NCI-H2196 (cell line): ENCODE data around the gene CARD11.
"Not testable (repeated sequence)": the region's sequence is repeated elsewhere in the genome, so short reads cannot be mapped to it uniquely, and the experiment has no call there.

Experiments used
- DNase-seq: peaks from one replicate; lab custom pipeline; 2025; ENCODE audit not compliant: unreplicated experiment; lab: John Stamatoyannopoulos, UW

Gene CARD11

GRCh38 chr7:3021825-3022224 lies 21.8 kb downstream of the CARD11 start:
- no peak for DNase-seq

- not testable (repeated sequence) for DNase-seq
Measured at GRCh38 chr7:3021224-3021623, 22.4 kb downstream of the CARD11 start.

GRCh38 chr7:3020416-3020815 lies 23.3 kb downstream of the CARD11 start:
- DNase-seq = no peak

- DNase-seq = no peak
Measured at GRCh38 chr7:3019801-3020200, 23.9 kb downstream of the CARD11 start.

GRCh38 chr7:3013975-3014792 lies 29.5 kb downstream of the CARD11 start:
- no peak for DNase-seq

GRCh38 chr7:3011211-3011852 lies 32.3 kb downstream of the CARD11 start:
- no peak for DNase-seq

- DNase-seq = no peak
Measured at GRCh38 chr7:3010161-3010560, 33.5 kb downstream of the CARD11 start.

- no peak for DNase-seq
Measured at GRCh38 chr7:3009086-3009485, 34.6 kb downstream of the CARD11 start.

- no peak for DNase-seq
Measured at GRCh38 chr7:3008386-3008785, 35.3 kb downstream of the CARD11 start.

- DNase-seq = no peak
Measured at GRCh38 chr7:3007696-3008095, 36.0 kb downstream of the CARD11 start.

GRCh38 chr7:3005257-3005656 lies 38.4 kb downstream of the CARD11 start:
- no peak for DNase-seq

GRCh38 chr7:3003936-3004335 lies 39.7 kb downstream of the CARD11 start:
- DNase-seq = no peak

GRCh38 chr7:3002631-3003030 lies 41.0 kb downstream of the CARD11 start:
- DNase-seq = no peak

- no peak for DNase-seq
Measured at GRCh38 chr7:3000566-3000965, 43.1 kb downstream of the CARD11 start.

GRCh38 chr7:2999078-2999500 lies 44.6 kb downstream of the CARD11 start:
- no peak for DNase-seq

GRCh38 chr7:2997014-2997413 lies 46.7 kb downstream of the CARD11 start:
- DNase-seq = no peak

GRCh38 chr7:2996141-2996540 lies 47.5 kb downstream of the CARD11 start:
- no peak for DNase-seq

- DNase-seq = no peak
Measured at GRCh38 chr7:2993868-2994267, 49.8 kb downstream of the CARD11 start.

GRCh38 chr7:2993396-2993795 lies 50.3 kb downstream of the CARD11 start:
- no peak for DNase-seq

GRCh38 chr7:2990949-2991470 lies 52.7 kb downstream of the CARD11 start:
- no peak for DNase-seq

- no peak for DNase-seq
Measured at GRCh38 chr7:2986561-2986960, 57.1 kb downstream of the CARD11 start.

GRCh38 chr7:2985866-2986265 lies 57.8 kb downstream of the CARD11 start:
- no peak for DNase-seq
